Measurements from ENCODE around the gene UIMC1.

The UIMC1 gene

GRCh38 chr5:176862330-176862995 lies 144.1 kb downstream of the UIMC1 start:
- no peaks in the 10 kb centered on the region for H3K36me3 Mint-ChIP-seq (ENCODE audit: insufficient read depth)
- no peak for DNase-seq
- H3K4me3 Mint-ChIP-seq: no peak overlapping the region
- peaks cover 62 to 84% of the 10 kb centered on the region in 2 donors for H3K27me3 Mint-ChIP-seq
- no peaks in the 10 kb centered on the region for H3K9me3 Mint-ChIP-seq
- no peak overlapping the region for H3K27ac Mint-ChIP-seq
- H3K4me1 Mint-ChIP-seq (ENCODE audit: low read depth in 2 of 2): peaks cover 1 to 5% of the 10 kb centered on the region in 2 donors
- ATAC-seq (replicated peaks): no peak

GRCh38 chr5:176861276-176861675 lies 145.3 kb downstream of the UIMC1 start:
- no peak for ATAC-seq (replicated peaks)
- H3K36me3 Mint-ChIP-seq (ENCODE audit: insufficient read depth): no peaks in the 10 kb centered on the region

GRCh38 chr5:176860381-176860780 lies 146.2 kb downstream of the UIMC1 start:
- no peak for DNase-seq
- Mint-ChIP-seq H3K4me1 (ENCODE audit: low read depth in 2 of 2) (peaks cover 1 to 5% of the 10 kb centered on the region in 2 donors), H3K36me3 (ENCODE audit: insufficient read depth) (no peaks in the 10 kb centered on the region), H3K27ac (no peak overlapping the region), H3K4me3 (no peak overlapping the region), H3K27me3 (peaks cover 54 to 79% of the 10 kb centered on the region in 2 donors), H3K9me3 (no peaks in the 10 kb centered on the region)
- no peak for ATAC-seq (replicated peaks)

More at GRCh38 chr5:176861276-176861675, 145.3 kb downstream of the UIMC1 start:
- no peak for DNase-seq
- Mint-ChIP-seq H3K4me3 (no peak overlapping the region), H3K27ac (no peak overlapping the region), H3K9me3 (no peaks in the 10 kb centered on the region), H3K27me3 (peaks cover 61 to 84% of the 10 kb centered on the region in 2 donors), H3K4me1 (ENCODE audit: low read depth in 2 of 2) (peaks cover 1 to 5% of the 10 kb centered on the region in 2 donors)

- H3K9me3 Mint-ChIP-seq: no peaks in the 10 kb centered on the region
- peaks cover 3 to 5% of the 10 kb centered on the region in 2 donors for H3K4me1 Mint-ChIP-seq (ENCODE audit: low read depth in 2 of 2)
- ATAC-seq (replicated peaks) (no peak), DNase-seq (no peak)
- H3K27me3 Mint-ChIP-seq: peaks cover 49 to 79% of the 10 kb centered on the region in 2 donors
- H3K27ac Mint-ChIP-seq: no peak overlapping the region
- no peaks in the 10 kb centered on the region for H3K36me3 Mint-ChIP-seq (ENCODE audit: insufficient read depth)
- no peak overlapping the region for H3K4me3 Mint-ChIP-seq
Measured at GRCh38 chr5:176859916-176860315, 146.7 kb downstream of the UIMC1 start.

GRCh38 chr5:176857894-176858273 lies 148.7 kb downstream of the UIMC1 start:
- H3K36me3 Mint-ChIP-seq (ENCODE audit: insufficient read depth): no peaks in the 10 kb centered on the region
- H3K27me3 Mint-ChIP-seq: peaks cover 47 to 79% of the 10 kb centered on the region in 2 donors
- peaks cover 2 to 5% of the 10 kb centered on the region in 2 donors for H3K4me1 Mint-ChIP-seq (ENCODE audit: low read depth in 2 of 2)
- no peak for DNase-seq
- ATAC-seq (replicated peaks): no peak
- no peaks in the 10 kb centered on the region for H3K9me3 Mint-ChIP-seq
- H3K27ac Mint-ChIP-seq: no peak overlapping the region
- no peak overlapping the region for H3K4me3 Mint-ChIP-seq

GRCh38 chr5:176857216-176857893 lies 149.2 kb downstream of the UIMC1 start:
- DNase-seq (no peak), ATAC-seq (replicated peaks) (no peak)
- peaks cover 47 to 79% of the 10 kb centered on the region in 2 donors for H3K27me3 Mint-ChIP-seq
- H3K4me3 Mint-ChIP-seq: no peak overlapping the region
- no peak overlapping the region for H3K27ac Mint-ChIP-seq
- H3K9me3 Mint-ChIP-seq: no peaks in the 10 kb centered on the region
- H3K4me1 Mint-ChIP-seq (ENCODE audit: low read depth in 2 of 2): peaks cover 2 to 5% of the 10 kb centered on the region in 2 donors
- no peaks in the 10 kb centered on the region for H3K36me3 Mint-ChIP-seq (ENCODE audit: insufficient read depth)

GRCh38 chr5:176856746-176857145 lies 149.8 kb downstream of the UIMC1 start:
- Mint-ChIP-seq H3K4me1 (ENCODE audit: low read depth in 2 of 2) (peaks cover 2 to 5% of the 10 kb centered on the region in 2 donors), H3K9me3 (no peaks in the 10 kb centered on the region), H3K4me3 (no peak overlapping the region), H3K36me3 (ENCODE audit: insufficient read depth) (no peaks in the 10 kb centered on the region), H3K27me3 (peaks cover 51 to 81% of the 10 kb centered on the region in 2 donors), H3K27ac (no peak overlapping the region)
- no peak for DNase-seq
- no peak for ATAC-seq (replicated peaks)

- H3K27ac Mint-ChIP-seq: no peak overlapping the region
- peaks cover 56 to 81% of the 10 kb centered on the region in 2 donors for H3K27me3 Mint-ChIP-seq
- H3K4me3 Mint-ChIP-seq: no peak overlapping the region
- peaks cover 2 to 5% of the 10 kb centered on the region in 2 donors for H3K4me1 Mint-ChIP-seq (ENCODE audit: low read depth in 2 of 2)
- no peak for ATAC-seq (replicated peaks)
- no peaks in the 10 kb centered on the region for H3K36me3 Mint-ChIP-seq (ENCODE audit: insufficient read depth)
- DNase-seq: no peak
- no peaks in the 10 kb centered on the region for H3K9me3 Mint-ChIP-seq
Measured at GRCh38 chr5:176855598-176855997, 151.0 kb downstream of the UIMC1 start.
